Heart right ventricle (tissue), 16 donors: ENCODE data around the gene ROPN1. TPM values are rescaled to one million over a fixed set of nuclear protein-coding genes. Genes with fewer than 3 reads are reported as not detected.
A peak's percentile ranks its signal among the peaks of the same experiment; 100 is the strongest.
"Not testable (repeated sequence)": the region's sequence is repeated elsewhere in the genome, so short reads cannot be mapped to it uniquely, and the experiment has no call there.

Experiments
- ATAC-seq, 8 donors: fragments of 200-7000 bp; cut with Tn5 transposase; one replicate each; pipeline ENCODE4 v1.9.1; 2020; ENCODE audit warnings: mild to moderate bottlenecking in 8 of 8, moderate library complexity in 8 of 8, moderate number of reproducible peaks in 1 of 8
- DNase-seq, 2 donors: peaks; one replicate each; pipeline ENCODE4 v3.0.0-alpha.2; 2020
- H3K27ac ChIP-seq, 10 donors: fragments of 200-600 bp; sonication (generic) in 2 of 10; one replicate each; pipeline versions ENCODE4 v1.5.0 to v1.8.0; 2020 to 2022; ENCODE audit warnings: mild to moderate bottlenecking in 3 of 10
- H3K27me3 ChIP-seq, 7 donors: fragments of 200-600 bp; one replicate each; pipeline ENCODE4 v1.8.0; 2021 to 2022; ENCODE audit warnings: mild to moderate bottlenecking in 2 of 7
- H3K36me3 ChIP-seq, 9 donors: fragments of 200-600 bp; sonication (generic) in 1 of 9; one replicate each; pipeline versions ENCODE4 v1.5.0 to v1.8.0; 2020 to 2022; ENCODE audit warnings: mild to moderate bottlenecking in 2 of 9
- H3K4me1 ChIP-seq, 9 donors: fragments of 200-600 bp; sonication (generic) in 1 of 9; one replicate each; pipeline versions ENCODE4 v1.5.0 to v1.8.0; 2020 to 2022; ENCODE audit warnings: mild to moderate bottlenecking in 4 of 9
- H3K4me3 ChIP-seq, 10 donors: fragments of 200-600 bp; sonication (generic) in 2 of 10; one replicate each; pipeline versions ENCODE4 v1.5.0 to v1.8.0; 2020 to 2022; ENCODE audit warnings: mild to moderate bottlenecking in 7 of 10, moderate library complexity in 2 of 10
- H3K9me3 ChIP-seq, 11 donors: fragments of 200-600 bp in 10 of 11; sonication (generic) in 2 of 11; one replicate each; pipeline versions ENCODE4 v1.5.0 to v1.8.0; 2013 to 2022; ENCODE audit warnings: mild to moderate bottlenecking in 2 of 11, control low read depth in 1 of 11, moderate library complexity in 1 of 11
- CTCF ChIP-seq, 9 donors: fragments of 200-600 bp; sonication (generic) in 2 of 9; IDR thresholded peaks; one replicate each; pipeline versions ENCODE4 v1.5.0 to v1.8.0; 2021 to 2022; ENCODE audit warnings: antibody characterized with exemption in 9 of 9, mild to moderate bottlenecking in 5 of 9, moderate library complexity in 1 of 9
- WGBS, 2 donors: extraction: QIAGEN DNeasy Blood & Tissue Kit; methylation state at CpG; one replicate each; pipeline ENCODE4 v1.1.7; 2013; ENCODE audit warnings: inconsistent platforms in 1 of 2; 5-methylcytosine and 5-hydroxymethylcytosine counted together
- intact Hi-C, 10 donors: fragments of 100-400 bp; cut with DNase I; formaldehyde crosslinking; loops; one replicate each; pipeline versions ENCODE4 v1.11.1 to v1.14.2; 2022
- polyA plus RNA-seq, 2 donors: library from polyadenylated mRNA; stranded (reverse); fragments of 200-250 nt; gene quantifications; one replicate each; pipeline ENCODE4 v1.2.3, GENCODE V29; 2013
- total RNA-seq, 10 donors: library from RNA; stranded (reverse); fragmentation: NEBNext Ultra II Directional in 3 of 10; extraction: Animal tissue kit (Norgen Biotek cat#: 25700) in 3 of 10; gene quantifications; one replicate each; pipeline versions ENCODE4 v1.2.1 to v1.2.4, GENCODE V29; 2021 to 2023
- donor health status: Arrhythmogenic right ventricular cardiomyopathy.
- donor health status: ischemic (EF 13 %, LVEDD 7.1; RV severe dilation, severe dysfunction).
- donor health status: healthy with polysubstance abuse.
- donor health status: DM: no; HTN: yes; CAD: no.
- donor health status: DM: no; HTN: no; CAD: no.
- donor health status: ischemic (EF 25% LVEDD 6.9; RV normal size, moderate dysfunction).
- donor health status: ischemic (EF 25% LVEDD 5.7; RV mildly dilated, moderate dysfunction).
- donor health status: healthy.
- donor health status: DM: yes; HTN: yes; CAD: no.
- donor health status: Ischemic cardiomyopathy.
- donor health status: ischemic (EF 35%, LVEDD 5.7; RV mildly dilated, moderate dysfunction).
- donor health status: nonischemic (EF 11% LVEDD 7.7; RV severe dilation, severe dysfunction).
- donor health status: DM: yes; HTN: yes; CAD: no.
- donor health status: PGD.
- donor health status: ischemic (EF 29% LVEDD 5.4; RV normal size, mild dysfunction).
- donor health status: nonischemic (EF 23%, LVEDD 6.1; RV moderate dilation, normal function).

The ROPN1 gene
- total and polyA plus RNA-seq, 12 donors: 0.28 to 2.0 (median 0.42) TPM; not detected in 5

GRCh38 chr3:124016483-124016882, 24.6 kb upstream of the ROPN1 start:
- peaks cover 0 to 14% (median 0%) of the 10 kb centered on the region in 9 donors for H3K4me1 ChIP-seq
- ATAC-seq: peak; percentile 91 to 95 (median 94)
- DNase-seq: peak in 1 of 2 donors; percentile 46
- H3K27ac ChIP-seq, H3K9me3 ChIP-seq, H3K36me3 ChIP-seq, H3K4me3 ChIP-seq, H3K27me3 ChIP-seq: not testable (repeated sequence)
- 4 to 8% methylated on average over 3 to 4 of the region's 4 CpGs for WGBS, 2 donors
- TF ChIP-seq CTCF (IDR thresholded peaks at IDR 0.05): peak; percentile 51 to 76 (median 72)
- intact Hi-C loops: loop anchor here (1.0 to 10.0 kb wide), 12 partner anchors 61 to 538 kb away; no protein-coding TSS in a partner anchor

- H3K27me3 ChIP-seq: no peaks in the 10 kb centered on the region
- intact Hi-C loops: loop anchor here in 4 of 10 donors (2.0 to 10.0 kb wide), 2 partner anchors 266 to 540 kb away; no protein-coding TSS in a partner anchor
- WGBS, 2 donors: 54 to 57% methylated on average over 3 of the region's 3 CpGs
- no peak for TF ChIP-seq CTCF (IDR thresholded peaks at IDR 0.05)
- no peak overlapping the region for H3K4me3 ChIP-seq
- DNase-seq (no peak), ATAC-seq (peak in 1 of 8 donors; percentile 37)
- peaks cover 0 to 14% (median 0%) of the 10 kb centered on the region in 9 donors for H3K4me1 ChIP-seq
- no peak overlapping the region for H3K27ac ChIP-seq
- no peaks in the 10 kb centered on the region for H3K36me3 ChIP-seq
- H3K9me3 ChIP-seq: peaks cover 0 to 9% (median 0%) of the 10 kb centered on the region in 11 donors
These were observed 22.5 kb upstream of the ROPN1 start for GRCh38 chr3:124014366-124014942.

GRCh38 chr3:124008321-124008720, 16.4 kb upstream of the ROPN1 start:
- H3K4me3 ChIP-seq, H3K27me3 ChIP-seq, DNase-seq, ATAC-seq, H3K4me1 ChIP-seq, intact Hi-C loops, H3K9me3 ChIP-seq, H3K27ac ChIP-seq, H3K36me3 ChIP-seq: not testable (repeated sequence)
- 94 to 97% methylated on average over 1 of the region's 1 CpG for WGBS, 2 donors

- WGBS, 2 donors: 50 to 53% methylated on average over 4 of the region's 4 CpGs
- peaks cover 0 to 9% (median 0%) of the 10 kb centered on the region in 7 donors for H3K27me3 ChIP-seq
- no peaks in the 10 kb centered on the region for H3K9me3 ChIP-seq
- no peaks in the 10 kb centered on the region for H3K36me3 ChIP-seq
- H3K4me3 ChIP-seq: no peak overlapping the region
- ATAC-seq (no peak), DNase-seq (no peak)
- peaks cover 0 to 5% (median 0%) of the 10 kb centered on the region in 9 donors for H3K4me1 ChIP-seq
- no peak overlapping the region for H3K27ac ChIP-seq
- intact Hi-C loops: no loop called here
- TF ChIP-seq CTCF (IDR thresholded peaks at IDR 0.05): no peak
These were observed 15.3 kb upstream of the ROPN1 start for GRCh38 chr3:124007186-124007585.

- H3K27ac ChIP-seq: peak overlapping the region in 1 of 10 donors; percentile 41
- DNase-seq, H3K4me3 ChIP-seq, H3K4me1 ChIP-seq, H3K9me3 ChIP-seq, intact Hi-C loops, H3K36me3 ChIP-seq: not testable (repeated sequence)
- H3K27me3 ChIP-seq: peaks cover 0 to 21% (median 0%) of the 10 kb centered on the region in 7 donors
- ATAC-seq: peak in 4 of 8 donors; percentile 25 to 68 (median 48)
- WGBS, 2 donors: 36 to 39% methylated on average over 2 of the region's 2 CpGs
These were observed 10.6 kb upstream of the ROPN1 start for GRCh38 chr3:124002405-124003079.

- ATAC-seq, H3K36me3 ChIP-seq, intact Hi-C loops, H3K27ac ChIP-seq, DNase-seq, H3K4me3 ChIP-seq, H3K4me1 ChIP-seq: not testable (repeated sequence)
- peaks cover 0 to 13% (median 0%) of the 10 kb centered on the region in 7 donors for H3K27me3 ChIP-seq
- WGBS, 2 donors: 73 to 78% methylated on average over 6 of the region's 6 CpGs
- peaks cover 0 to 11% (median 0%) of the 10 kb centered on the region in 11 donors for H3K9me3 ChIP-seq
These were observed 9.4 kb upstream of the ROPN1 start for GRCh38 chr3:124001366-124001765.
